Upper lobe of left lung (tissue), 4 donors: ENCODE results near the gene NALCN.

Source experiments
- EP300 ChIP-seq, 4 donors: sonication (generic); formaldehyde crosslinking; IDR thresholded peaks; one replicate each; pipeline ENCODE4 v1.5.1; 2017; ENCODE audit warnings: antibody characterized with exemption in 4 of 4, control low read depth in 2 of 4
- POLR2A ChIP-seq, 4 donors: fragments of 450-650 bp; IDR thresholded peaks; one replicate each; pipeline ENCODE4 v1.5.1; 2016 to 2017; ENCODE audit warnings: antibody characterized with exemption in 4 of 4, mild to moderate bottlenecking in 2 of 4

- TF ChIP-seq POLR2A (IDR thresholded peaks at IDR 0.05) (no peak), EP300 (IDR thresholded peaks at IDR 0.05) (no peak)
Measured at GRCh38 chr13:101383595-101383994, 32.7 kb downstream of the NALCN start.
